ENCODE measurements around the gene STK4.

DNA sequence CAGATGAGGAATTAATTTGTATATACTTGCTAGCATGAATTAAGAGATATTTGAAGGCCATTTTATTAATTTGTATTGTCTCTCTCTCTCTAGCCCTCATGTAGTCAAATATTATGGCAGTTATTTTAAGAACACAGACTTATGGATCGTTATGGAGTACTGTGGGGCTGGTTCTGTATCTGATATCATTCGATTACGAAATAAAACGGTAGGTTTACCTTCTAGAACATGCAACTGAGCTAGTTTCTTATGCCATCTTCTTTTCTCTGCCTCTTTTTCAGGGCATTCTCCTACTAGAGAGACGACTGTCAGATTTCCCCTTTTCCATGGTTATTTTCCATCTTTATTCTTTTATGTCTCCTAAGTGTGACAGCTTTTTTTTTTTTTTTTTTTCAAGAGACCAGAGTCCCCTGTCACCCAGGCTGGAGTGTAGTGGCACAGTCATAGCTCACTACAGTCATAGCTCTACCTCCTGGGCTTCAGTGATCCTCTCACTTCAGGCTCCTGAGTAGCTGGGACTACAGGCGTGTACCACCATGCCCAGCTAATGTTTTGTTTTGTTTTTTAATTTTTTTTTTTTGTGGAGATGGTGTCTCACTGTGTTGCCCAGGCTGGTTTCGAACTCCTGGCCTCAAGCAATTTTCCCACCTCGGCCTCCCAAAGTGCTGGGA is 15.6 kb downstream of the STK4 start:
- TF ChIP-seq, protein P1, sequence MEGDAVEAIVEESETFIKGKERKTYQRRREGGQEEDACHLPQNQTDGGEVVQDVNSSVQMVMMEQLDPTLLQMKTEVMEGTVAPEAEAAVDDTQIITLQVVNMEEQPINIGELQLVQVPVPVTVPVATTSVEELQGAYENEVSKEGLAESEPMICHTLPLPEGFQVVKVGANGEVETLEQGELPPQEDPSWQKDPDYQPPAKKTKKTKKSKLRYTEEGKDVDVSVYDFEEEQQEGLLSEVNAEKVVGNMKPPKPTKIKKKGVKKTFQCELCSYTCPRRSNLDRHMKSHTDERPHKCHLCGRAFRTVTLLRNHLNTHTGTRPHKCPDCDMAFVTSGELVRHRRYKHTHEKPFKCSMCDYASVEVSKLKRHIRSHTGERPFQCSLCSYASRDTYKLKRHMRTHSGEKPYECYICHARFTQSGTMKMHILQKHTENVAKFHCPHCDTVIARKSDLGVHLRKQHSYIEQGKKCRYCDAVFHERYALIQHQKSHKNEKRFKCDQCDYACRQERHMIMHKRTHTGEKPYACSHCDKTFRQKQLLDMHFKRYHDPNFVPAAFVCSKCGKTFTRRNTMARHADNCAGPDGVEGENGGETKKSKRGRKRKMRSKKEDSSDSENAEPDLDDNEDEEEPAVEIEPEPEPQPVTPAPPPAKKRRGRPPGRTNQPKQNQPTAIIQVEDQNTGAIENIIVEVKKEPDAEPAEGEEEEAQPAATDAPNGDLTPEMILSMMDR (IDR thresholded peaks at IDR 0.05; ENCODE audit: insufficient read depth, low read length): no peak
- TF ChIP-seq POLR2AphosphoS5 (IDR thresholded peaks at IDR 0.05; ENCODE audit: low read depth): no peak

All from HL-60 (cell line).